Measurements from ENCODE around the gene EPHA5. TPM values are rescaled to one million over a fixed set of nuclear protein-coding genes. Genes with fewer than 3 reads are reported as not detected.

Gene EPHA5
- total RNA-seq, 2 experiments from 2014 or later, result not detected

DNA sequence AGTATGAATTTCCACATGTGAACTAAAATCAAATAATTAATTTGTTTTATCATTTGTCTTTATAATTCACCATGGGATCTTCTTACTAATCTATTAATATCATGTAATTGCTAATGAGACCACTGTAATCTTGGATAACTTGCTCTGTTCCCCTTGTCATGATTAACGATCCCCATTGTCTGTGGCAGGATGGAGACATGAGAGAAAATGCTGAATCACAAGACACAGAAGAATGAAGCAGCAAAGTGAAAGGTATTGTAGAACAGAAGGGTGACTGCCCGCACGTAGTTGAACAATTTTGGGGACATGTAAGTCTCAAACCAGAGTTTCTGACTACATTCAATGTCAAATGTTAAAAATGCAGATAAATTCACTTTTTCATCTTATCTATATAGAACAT is 135.2 kb downstream of the EPHA5 start:
- Mint-ChIP-seq H3K4me3 (no peak overlapping the region), H3K27me3 (no peaks in the 10 kb centered on the region), H3K4me1 (ENCODE audit: low read depth) (no peaks in the 10 kb centered on the region), H3K36me3 (no peaks in the 10 kb centered on the region), H3K27ac (no peak overlapping the region), H3K9me3 (peaks cover 2% of the 10 kb centered on the region)
- no peak for DNase-seq
- intact Hi-C loops (cut with micrococcal nuclease), result no loop called here
- ChIA-PET POLR2A (no interaction called here), CTCF (no interaction called here)

- Mint-ChIP-seq H3K27ac (no peak overlapping the region), H3K36me3 (no peaks in the 10 kb centered on the region), H3K27me3 (no peaks in the 10 kb centered on the region), H3K4me3 (no peak overlapping the region), H3K9me3 (peaks cover 14% of the 10 kb centered on the region), H3K4me1 (ENCODE audit: low read depth) (no peaks in the 10 kb centered on the region)
- ChIA-PET POLR2A (no interaction called here), CTCF (no interaction called here)
- intact Hi-C loops (cut with micrococcal nuclease), result no loop called here
- no peak for DNase-seq
These were observed 148.6 kb downstream of the EPHA5 start for GRCh38 chr4:65521666-65522065.

DNA sequence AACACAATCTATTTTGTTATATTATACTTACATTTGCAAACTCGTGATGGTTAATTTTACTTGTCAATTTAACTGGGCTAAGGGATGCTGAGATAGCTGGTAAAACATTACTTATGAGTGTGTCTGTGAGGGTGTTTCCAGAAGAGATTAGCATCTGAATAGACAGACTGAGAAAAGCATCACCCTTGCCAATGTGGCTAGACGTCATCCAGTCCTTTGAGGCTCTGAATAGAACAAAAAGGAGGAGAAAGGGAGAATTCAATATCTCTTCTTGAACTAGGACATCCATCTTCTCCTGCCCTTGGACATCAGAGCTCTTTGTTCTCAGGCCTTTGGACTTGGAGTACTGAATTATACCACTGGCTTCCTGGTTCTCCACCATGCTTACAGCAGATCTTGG is 154.6 kb downstream of the EPHA5 start:
- ChIA-PET POLR2A (no interaction called here), CTCF (no interaction called here)
- no peak overlapping the region for H3K27ac Mint-ChIP-seq
- no peak overlapping the region for H3K4me3 Mint-ChIP-seq
- H3K27me3 Mint-ChIP-seq, result no peaks in the 10 kb centered on the region
- H3K4me1 Mint-ChIP-seq (ENCODE audit: low read depth), result no peaks in the 10 kb centered on the region
- H3K36me3 Mint-ChIP-seq, result no peaks in the 10 kb centered on the region
- peaks cover 16% of the 10 kb centered on the region for H3K9me3 Mint-ChIP-seq
- no peak for DNase-seq
- intact Hi-C loops (cut with micrococcal nuclease), result no loop called here

- H3K4me3 Mint-ChIP-seq, result no peak overlapping the region
- no peak overlapping the region for H3K27ac Mint-ChIP-seq
These were observed 159.3 kb downstream of the EPHA5 start for GRCh38 chr4:65510976-65511375.

GRCh38 chr4:65508168-65508567 is 162.1 kb downstream of the EPHA5 start:
- H3K36me3 Mint-ChIP-seq, result no peaks in the 10 kb centered on the region
- DNase-seq, result no peak
- intact Hi-C loops (cut with micrococcal nuclease), result no loop called here
- no peak overlapping the region for H3K4me3 Mint-ChIP-seq
- POLR2A ChIA-PET, result no interaction called here
- CTCF ChIA-PET, result no interaction called here
- H3K4me1 Mint-ChIP-seq (ENCODE audit: low read depth), result no peaks in the 10 kb centered on the region
- no peaks in the 10 kb centered on the region for H3K27me3 Mint-ChIP-seq
- peaks cover 13% of the 10 kb centered on the region for H3K9me3 Mint-ChIP-seq
- no peak overlapping the region for H3K27ac Mint-ChIP-seq

More at GRCh38 chr4:65510976-65511375, 159.3 kb downstream of the EPHA5 start:
- intact Hi-C loops (cut with micrococcal nuclease), result no loop called here
- Mint-ChIP-seq H3K27me3 (no peaks in the 10 kb centered on the region), H3K36me3 (no peaks in the 10 kb centered on the region), H3K4me1 (ENCODE audit: low read depth) (no peaks in the 10 kb centered on the region), H3K9me3 (peaks cover 14% of the 10 kb centered on the region)
- POLR2A ChIA-PET, result no interaction called here
- DNase-seq, result no peak
- CTCF ChIA-PET, result no interaction called here

DNA sequence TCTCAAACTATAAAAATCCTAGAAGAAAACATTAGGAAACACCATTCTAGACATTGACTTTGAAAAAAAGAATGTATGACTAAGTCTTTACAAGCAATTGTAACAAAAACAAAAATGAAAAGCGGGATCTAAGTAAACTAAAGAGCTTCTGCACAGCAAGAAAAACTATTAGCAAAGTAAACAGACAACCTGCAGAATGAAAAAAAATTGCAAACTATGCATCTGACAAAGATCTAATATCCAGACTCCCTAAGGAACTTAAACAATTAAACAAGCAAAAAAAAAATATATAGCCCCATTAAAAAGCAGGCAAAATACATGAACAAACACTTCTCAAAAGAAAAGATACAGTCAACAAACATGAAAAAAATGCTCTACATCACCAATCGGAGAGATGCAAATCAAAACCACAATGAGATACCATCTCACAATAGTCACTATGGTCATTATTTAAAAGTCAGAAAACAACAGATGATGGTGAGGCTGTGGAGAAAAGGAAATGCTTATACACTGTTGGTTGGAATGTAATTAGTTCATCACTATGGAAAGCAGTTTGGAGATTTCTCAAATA is 168.1 kb downstream of the EPHA5 start:
- Mint-ChIP-seq H3K4me3 (no peak overlapping the region), H3K4me1 (ENCODE audit: low read depth) (no peaks in the 10 kb centered on the region), H3K9me3 (peaks cover 21% of the 10 kb centered on the region), H3K27me3 (no peaks in the 10 kb centered on the region), H3K27ac (no peak overlapping the region), H3K36me3 (no peaks in the 10 kb centered on the region)
- POLR2A ChIA-PET, result no interaction called here
- CTCF ChIA-PET, result no interaction called here
- no peak for DNase-seq
- intact Hi-C loops (cut with micrococcal nuclease), result no loop called here

- Mint-ChIP-seq H3K36me3 (no peaks in the 10 kb centered on the region), H3K27ac (no peak overlapping the region), H3K9me3 (peaks cover 18% of the 10 kb centered on the region), H3K27me3 (no peaks in the 10 kb centered on the region), H3K4me3 (no peak overlapping the region), H3K4me1 (ENCODE audit: low read depth) (no peaks in the 10 kb centered on the region)
- CTCF ChIA-PET, result no interaction called here
- intact Hi-C loops (cut with micrococcal nuclease), result no loop called here
- POLR2A ChIA-PET, result no interaction called here
- no peak for DNase-seq
These were observed 171.7 kb downstream of the EPHA5 start for GRCh38 chr4:65498606-65499005.

DNA sequence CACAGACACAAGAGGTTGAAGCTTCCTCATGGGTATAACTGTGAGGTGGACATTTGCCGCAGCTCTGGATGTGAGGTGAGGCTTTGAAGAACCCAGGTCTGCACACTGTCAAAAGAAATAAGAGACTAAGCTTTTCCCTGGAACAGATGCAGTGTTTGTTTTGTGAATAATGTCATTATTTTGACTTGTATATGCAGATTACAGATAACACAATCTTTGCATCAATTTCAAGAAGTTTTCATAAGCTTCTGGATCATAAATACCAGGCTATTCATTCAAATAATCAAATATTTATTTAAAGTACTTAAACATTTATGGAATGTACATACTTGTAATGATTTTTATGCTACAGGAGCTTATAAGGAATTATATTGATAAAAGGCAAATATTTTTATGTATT is 174.8 kb downstream of the EPHA5 start:
- Mint-ChIP-seq H3K4me3 (no peak overlapping the region), H3K27ac (no peak overlapping the region), H3K4me1 (ENCODE audit: low read depth) (no peaks in the 10 kb centered on the region), H3K36me3 (no peaks in the 10 kb centered on the region), H3K27me3 (no peaks in the 10 kb centered on the region), H3K9me3 (peaks cover 8% of the 10 kb centered on the region)
- POLR2A ChIA-PET, result no interaction called here
- CTCF ChIA-PET, result no interaction called here
- DNase-seq, result no peak
- intact Hi-C loops (cut with micrococcal nuclease), result no loop called here

- DNase-seq, result no peak
- H3K9me3 Mint-ChIP-seq, result peaks cover 5% of the 10 kb centered on the region
- no peaks in the 10 kb centered on the region for H3K4me1 Mint-ChIP-seq (ENCODE audit: low read depth)
- no peak overlapping the region for H3K27ac Mint-ChIP-seq
- H3K36me3 Mint-ChIP-seq, result no peaks in the 10 kb centered on the region
- ChIA-PET CTCF (no interaction called here), POLR2A (no interaction called here)
- intact Hi-C loops (cut with micrococcal nuclease), result no loop called here
- H3K4me3 Mint-ChIP-seq, result no peak overlapping the region
- H3K27me3 Mint-ChIP-seq, result no peaks in the 10 kb centered on the region
These were observed 187.9 kb downstream of the EPHA5 start for GRCh38 chr4:65482410-65482809.

GRCh38 chr4:65472531-65472930 is 197.8 kb downstream of the EPHA5 start:
- Mint-ChIP-seq H3K4me3 (no peak overlapping the region), H3K36me3 (no peaks in the 10 kb centered on the region), H3K9me3 (peaks cover 3% of the 10 kb centered on the region), H3K27me3 (no peaks in the 10 kb centered on the region), H3K4me1 (ENCODE audit: low read depth) (no peaks in the 10 kb centered on the region), H3K27ac (no peak overlapping the region)
- ChIA-PET CTCF (no interaction called here), POLR2A (no interaction called here)
- no peak for DNase-seq
- intact Hi-C loops (cut with micrococcal nuclease), result no loop called here

- Mint-ChIP-seq H3K27ac (no peak overlapping the region), H3K9me3 (peaks cover 9% of the 10 kb centered on the region), H3K36me3 (no peaks in the 10 kb centered on the region), H3K4me1 (ENCODE audit: low read depth) (no peaks in the 10 kb centered on the region), H3K4me3 (no peak overlapping the region), H3K27me3 (no peaks in the 10 kb centered on the region)
- ChIA-PET CTCF (no interaction called here), POLR2A (no interaction called here)
- intact Hi-C loops (cut with micrococcal nuclease), result no loop called here
- no peak for DNase-seq
These were observed 203.1 kb downstream of the EPHA5 start for GRCh38 chr4:65467068-65467680.

- intact Hi-C loops (cut with micrococcal nuclease), result no loop called here
- no peaks in the 10 kb centered on the region for H3K27me3 Mint-ChIP-seq
- peaks cover 9% of the 10 kb centered on the region for H3K9me3 Mint-ChIP-seq
- no peak for DNase-seq
- ChIA-PET POLR2A (no interaction called here), CTCF (no interaction called here)
- H3K4me3 Mint-ChIP-seq, result no peak overlapping the region
- no peak overlapping the region for H3K27ac Mint-ChIP-seq
- H3K4me1 Mint-ChIP-seq (ENCODE audit: low read depth), result no peaks in the 10 kb centered on the region
- H3K36me3 Mint-ChIP-seq, result no peaks in the 10 kb centered on the region
These were observed 208.5 kb downstream of the EPHA5 start for GRCh38 chr4:65461781-65462180.

DNA sequence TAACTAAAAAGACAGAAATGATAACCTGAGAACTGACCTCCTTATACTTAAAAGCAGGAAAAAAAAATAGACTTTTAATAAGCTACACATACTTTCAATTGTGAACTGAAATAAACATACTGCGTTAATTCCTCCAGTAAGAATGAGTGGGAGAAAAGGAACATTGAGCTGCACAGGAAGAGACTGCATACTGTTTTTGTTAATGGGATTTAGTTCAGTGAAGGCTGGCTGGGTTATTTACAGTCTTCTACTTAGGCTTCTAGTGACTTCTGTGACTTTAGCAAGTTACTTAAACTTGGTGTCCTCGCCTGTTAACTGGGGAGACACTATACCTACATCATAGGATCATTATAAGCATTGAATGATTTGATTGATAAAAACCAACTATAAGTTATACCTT is 213.3 kb downstream of the EPHA5 start:
- no peak overlapping the region for H3K27ac Mint-ChIP-seq
- ChIA-PET CTCF (no interaction called here), POLR2A (no interaction called here)
- no peaks in the 10 kb centered on the region for H3K9me3 Mint-ChIP-seq
- H3K36me3 Mint-ChIP-seq, result no peaks in the 10 kb centered on the region
- DNase-seq, result no peak
- no peaks in the 10 kb centered on the region for H3K27me3 Mint-ChIP-seq
- no peaks in the 10 kb centered on the region for H3K4me1 Mint-ChIP-seq (ENCODE audit: low read depth)
- H3K4me3 Mint-ChIP-seq, result no peak overlapping the region
- intact Hi-C loops (cut with micrococcal nuclease), result no loop called here
